ENCODE results near the gene SON. TPM values are rescaled to one million over a fixed set of nuclear protein-coding genes. Genes with fewer than 3 reads are reported as not detected.

SON gene
- total RNA-seq, 1 donor from 2014 or later: 230 TPM

DNA sequence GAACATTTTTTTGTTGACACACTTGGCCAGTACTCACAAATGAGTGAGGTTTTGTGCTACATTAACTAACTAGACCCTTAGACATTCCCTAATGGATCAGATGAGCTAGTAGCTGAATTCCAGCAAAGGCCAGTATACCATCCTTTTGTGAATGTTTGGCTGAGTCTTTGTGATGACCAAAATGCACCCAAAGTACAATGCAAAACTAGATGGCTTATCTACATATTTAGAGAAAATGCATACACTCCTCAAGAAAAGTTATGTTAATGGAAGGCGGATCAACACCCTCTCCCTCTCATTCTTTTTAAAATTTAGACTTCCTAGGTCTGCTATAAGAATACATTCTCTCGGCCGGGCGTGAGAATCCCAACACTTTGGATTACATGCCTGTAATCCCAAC is 31.2 kb upstream of the SON start:
- TF ChIP-seq, protein P1, sequence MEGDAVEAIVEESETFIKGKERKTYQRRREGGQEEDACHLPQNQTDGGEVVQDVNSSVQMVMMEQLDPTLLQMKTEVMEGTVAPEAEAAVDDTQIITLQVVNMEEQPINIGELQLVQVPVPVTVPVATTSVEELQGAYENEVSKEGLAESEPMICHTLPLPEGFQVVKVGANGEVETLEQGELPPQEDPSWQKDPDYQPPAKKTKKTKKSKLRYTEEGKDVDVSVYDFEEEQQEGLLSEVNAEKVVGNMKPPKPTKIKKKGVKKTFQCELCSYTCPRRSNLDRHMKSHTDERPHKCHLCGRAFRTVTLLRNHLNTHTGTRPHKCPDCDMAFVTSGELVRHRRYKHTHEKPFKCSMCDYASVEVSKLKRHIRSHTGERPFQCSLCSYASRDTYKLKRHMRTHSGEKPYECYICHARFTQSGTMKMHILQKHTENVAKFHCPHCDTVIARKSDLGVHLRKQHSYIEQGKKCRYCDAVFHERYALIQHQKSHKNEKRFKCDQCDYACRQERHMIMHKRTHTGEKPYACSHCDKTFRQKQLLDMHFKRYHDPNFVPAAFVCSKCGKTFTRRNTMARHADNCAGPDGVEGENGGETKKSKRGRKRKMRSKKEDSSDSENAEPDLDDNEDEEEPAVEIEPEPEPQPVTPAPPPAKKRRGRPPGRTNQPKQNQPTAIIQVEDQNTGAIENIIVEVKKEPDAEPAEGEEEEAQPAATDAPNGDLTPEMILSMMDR (conservative IDR thresholded peaks at IDR 0.05; ENCODE audit: low read depth, low read length): no peak
- no peak for DNase-seq (ENCODE audit: low read depth)

DNA sequence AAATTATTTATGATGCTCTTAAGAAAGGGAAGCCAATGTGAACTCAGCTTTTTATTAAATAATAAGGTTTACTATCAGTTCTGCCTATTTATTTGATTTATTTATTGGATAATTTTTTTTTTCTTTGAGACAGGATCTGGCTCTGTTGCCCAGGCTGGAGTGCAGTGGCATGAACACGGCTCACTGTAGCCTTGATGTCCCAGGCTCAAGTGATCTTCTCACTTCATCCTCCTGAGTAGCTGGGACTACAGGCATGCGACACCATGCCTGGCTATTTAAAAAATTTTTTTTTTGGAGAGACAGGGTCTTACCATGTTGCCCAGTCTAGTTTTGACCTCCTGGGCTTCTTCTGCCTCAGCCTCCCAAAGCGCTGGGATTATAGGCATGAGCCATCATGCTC is 30.4 kb upstream of the SON start:
- TF ChIP-seq, protein P1 (conservative IDR thresholded peaks at IDR 0.05; ENCODE audit: low read depth, low read length): no peak
- DNase-seq (ENCODE audit: low read depth): no peak
- no peak overlapping the region for H3K4me3 ChIP-seq (ENCODE audit: low read depth, low read length)

More for the DNA sequence above, 31.2 kb upstream of the SON start:
- H3K4me3 ChIP-seq (ENCODE audit: low read depth, low read length): no peak overlapping the region

- no peak for DNase-seq (ENCODE audit: low read depth)
- TF ChIP-seq, protein P1 (conservative IDR thresholded peaks at IDR 0.05; ENCODE audit: low read depth, low read length): no peak
- no peak overlapping the region for H3K4me3 ChIP-seq (ENCODE audit: low read depth, low read length)
Observed at GRCh38 chr21:33514229-33514628, 28.6 kb upstream of the SON start.

- TF ChIP-seq, protein P1 (conservative IDR thresholded peaks at IDR 0.05; ENCODE audit: low read depth, low read length): no peak
- no peak for DNase-seq (ENCODE audit: low read depth)
- H3K4me3 ChIP-seq (ENCODE audit: low read depth, low read length): no peak overlapping the region
Observed at GRCh38 chr21:33518899-33519298, 23.9 kb upstream of the SON start.

- DNase-seq (ENCODE audit: low read depth): no peak
- TF ChIP-seq, protein P1 (conservative IDR thresholded peaks at IDR 0.05; ENCODE audit: low read depth, low read length): no peak
- no peak overlapping the region for H3K4me3 ChIP-seq (ENCODE audit: low read depth, low read length)
Observed at GRCh38 chr21:33522297-33522952, 20.4 kb upstream of the SON start.

DNA sequence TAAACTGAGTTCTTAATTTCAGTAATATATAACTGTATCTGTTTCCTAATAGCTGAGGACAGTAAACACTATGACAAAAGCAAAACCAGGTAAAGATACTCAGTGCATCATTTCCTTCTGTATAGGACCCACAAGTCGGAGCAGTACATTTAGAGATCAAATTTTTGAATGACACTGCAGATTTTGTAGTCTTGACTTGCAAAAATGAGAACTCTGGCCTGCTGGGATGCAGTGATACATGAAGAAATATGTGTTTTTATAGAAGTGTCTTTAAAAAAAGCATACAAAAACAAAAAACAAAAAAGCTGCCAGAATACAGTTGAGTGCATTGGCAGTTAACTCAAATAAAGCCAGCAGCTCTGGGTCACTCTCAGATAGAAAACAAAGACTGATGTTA is 19.9 kb upstream of the SON start:
- TF ChIP-seq, protein P1 (conservative IDR thresholded peaks at IDR 0.05; ENCODE audit: low read depth, low read length): no peak
- no peak for DNase-seq (ENCODE audit: low read depth)
- H3K4me3 ChIP-seq (ENCODE audit: low read depth, low read length): no peak overlapping the region

- no peak for DNase-seq (ENCODE audit: low read depth)
- TF ChIP-seq, protein P1 (conservative IDR thresholded peaks at IDR 0.05; ENCODE audit: low read depth, low read length): no peak
- H3K4me3 ChIP-seq (ENCODE audit: low read depth, low read length): no peak overlapping the region
Observed at GRCh38 chr21:33531007-33531406, 11.8 kb upstream of the SON start.

All from epithelial cell of proximal tubule (primary cell).